Midbrain (tissue), 1 donor: ENCODE results near the gene UTP4.

Experiments used
- DNase-seq: peaks from one replicate; lab custom pipeline; 2025; lab: John Stamatoyannopoulos, UW

UTP4 gene

DNA sequence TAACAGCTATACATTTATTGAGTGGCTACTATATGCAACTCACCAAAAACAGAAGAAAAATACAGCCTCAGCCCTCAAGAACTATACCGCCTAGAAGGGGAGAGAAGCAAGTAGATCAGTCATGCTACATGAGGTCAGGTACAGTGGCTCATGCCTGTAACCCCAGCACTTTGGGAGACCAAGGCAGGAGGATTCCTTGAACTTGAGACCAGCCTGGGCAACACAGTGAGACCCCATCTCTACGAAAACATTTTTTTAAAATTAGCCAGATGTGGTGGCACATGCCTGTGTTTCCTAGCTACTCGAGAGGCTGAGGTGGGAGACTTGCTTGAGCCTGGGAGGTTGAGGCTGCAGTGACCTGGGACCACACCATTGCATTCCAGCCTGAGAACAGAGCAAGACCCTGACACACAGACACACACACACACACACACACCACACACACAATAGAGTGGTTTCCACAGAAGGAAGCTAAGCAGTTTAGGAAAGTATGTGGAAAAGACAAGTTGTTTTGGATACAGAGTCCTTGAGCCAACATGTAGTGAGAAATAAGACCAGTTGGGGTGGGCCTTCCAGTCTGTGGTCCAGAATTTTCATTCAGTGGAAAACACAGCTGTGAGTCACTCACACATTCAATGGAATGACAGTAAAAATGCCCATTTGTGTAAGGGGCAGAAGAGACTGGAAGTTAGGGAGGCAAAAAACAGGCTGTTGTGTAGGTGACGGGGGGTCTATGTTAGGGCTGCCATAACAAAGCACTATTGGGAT lies 43.8 kb downstream of the UTP4 start:
- no peak for DNase-seq

DNA sequence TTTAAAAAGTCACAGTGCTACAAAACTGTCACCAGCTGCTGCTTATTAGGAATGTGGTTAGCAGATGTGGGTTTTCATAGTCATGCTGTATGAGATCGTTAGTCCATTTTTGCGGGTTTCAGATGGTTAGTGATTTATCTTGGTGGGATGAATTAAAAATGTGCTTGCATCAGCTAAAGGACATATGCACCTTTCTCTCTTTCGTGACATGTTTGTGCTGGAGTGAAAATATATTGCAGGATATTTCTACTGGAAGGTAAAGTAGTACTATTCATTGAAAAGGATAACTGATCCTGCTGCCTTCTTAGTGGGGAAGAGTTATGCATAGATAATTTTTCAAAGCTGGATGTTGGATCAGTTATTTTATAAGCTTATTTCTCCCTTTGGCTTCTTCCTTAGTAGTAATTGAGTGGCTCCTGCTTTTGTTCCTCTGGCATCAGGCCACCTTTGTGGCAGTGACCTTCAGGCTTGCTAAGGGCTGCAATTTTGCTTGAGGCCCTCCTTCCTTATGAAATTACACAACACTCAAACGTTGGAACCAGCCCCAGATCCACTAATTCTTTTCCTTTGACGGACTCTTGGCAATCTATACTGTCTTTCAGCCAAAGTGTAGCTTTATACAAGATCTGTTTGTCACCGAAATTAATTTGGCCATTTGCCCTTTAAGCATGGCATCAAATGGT lies 47.0 kb downstream of the UTP4 start:
- DNase-seq, result peak; percentile 14

GRCh38 chr16:69180011-69180338 lies 47.5 kb downstream of the UTP4 start:
- no peak for DNase-seq

GRCh38 chr16:69182730-69183416 lies 50.4 kb downstream of the UTP4 start:
- no peak for DNase-seq

DNA sequence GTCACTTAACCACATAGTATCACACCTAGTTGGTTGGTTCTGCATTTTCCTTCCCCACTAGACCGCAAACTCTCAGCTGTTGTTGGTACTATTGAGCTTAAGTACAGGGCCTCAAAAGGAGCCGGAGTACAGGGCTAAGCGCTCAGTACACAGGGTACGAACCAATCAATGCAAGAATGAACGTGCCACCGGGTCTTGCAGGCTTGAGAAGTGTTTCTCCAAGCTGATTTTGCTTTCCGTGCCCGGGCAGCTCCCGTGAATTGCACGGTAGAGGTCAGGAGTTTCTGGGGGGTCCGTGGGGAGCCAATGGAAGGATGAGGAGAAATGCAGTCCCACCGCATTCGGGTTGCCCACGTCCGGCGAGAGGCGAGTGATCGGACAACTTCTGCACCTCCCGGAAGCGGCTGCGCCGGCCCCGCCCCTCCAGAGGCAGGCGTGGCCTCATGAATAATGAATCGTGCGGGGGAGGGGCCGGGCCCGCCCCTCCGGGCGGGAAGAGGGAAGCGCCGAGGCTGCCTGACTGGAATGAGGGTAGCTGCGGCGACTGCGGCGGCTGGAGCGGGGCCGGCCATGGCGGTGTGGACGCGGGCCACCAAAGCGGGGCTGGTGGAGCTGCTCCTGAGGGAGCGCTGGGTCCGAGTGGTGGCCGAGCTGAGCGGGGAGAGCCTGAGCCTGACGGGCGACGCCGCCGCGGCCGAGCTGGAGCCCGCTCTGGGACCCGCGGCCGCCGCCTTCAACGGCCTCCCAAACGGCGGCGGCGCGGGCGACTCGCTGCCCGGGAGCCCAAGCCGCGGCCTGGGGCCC lies 54.4 kb downstream of the UTP4 start, which contains the start of gene SNTB2:
Gene SNTB2, plus strand, starts transcription at position 523 of the 804 bp plus-strand sequence. Its CDS starts 3 bp downstream, at position 526.
- peak; percentile 94 for DNase-seq

DNA sequence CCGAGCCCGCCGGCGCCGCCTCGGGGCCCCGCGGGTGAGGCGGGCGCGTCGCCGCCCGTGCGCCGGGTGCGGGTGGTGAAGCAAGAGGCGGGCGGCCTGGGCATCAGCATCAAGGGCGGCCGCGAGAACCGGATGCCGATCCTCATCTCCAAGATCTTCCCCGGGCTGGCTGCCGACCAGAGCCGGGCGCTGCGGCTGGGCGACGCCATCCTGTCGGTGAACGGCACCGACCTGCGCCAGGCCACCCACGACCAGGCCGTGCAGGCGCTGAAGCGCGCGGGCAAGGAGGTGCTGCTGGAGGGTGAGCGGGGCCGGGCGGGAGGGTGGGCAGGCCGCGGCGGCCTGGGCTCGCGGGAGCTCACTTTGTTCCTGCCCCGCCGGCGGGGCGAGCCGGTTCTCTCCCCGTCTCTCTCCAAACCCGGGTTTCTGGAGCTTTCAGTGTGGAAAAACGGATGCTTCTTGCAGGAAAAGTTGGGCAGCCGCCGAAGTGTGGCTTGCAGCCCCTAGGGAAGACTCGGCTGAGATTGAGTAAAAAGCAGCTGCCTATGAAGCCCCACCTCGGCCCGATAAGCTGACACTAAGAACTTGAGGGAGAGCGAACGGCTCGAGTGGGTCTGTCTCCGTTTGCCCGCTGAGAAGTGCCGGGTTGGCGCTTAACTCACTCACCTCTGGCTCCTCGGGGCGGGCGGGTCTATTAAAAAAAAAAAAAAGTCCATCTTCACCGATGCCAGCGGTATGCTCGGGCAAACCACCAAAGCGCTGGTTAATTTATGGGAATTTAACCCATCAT lies 55.2 kb downstream of the UTP4 start:
- DNase-seq, result peak; percentile 46

DNA sequence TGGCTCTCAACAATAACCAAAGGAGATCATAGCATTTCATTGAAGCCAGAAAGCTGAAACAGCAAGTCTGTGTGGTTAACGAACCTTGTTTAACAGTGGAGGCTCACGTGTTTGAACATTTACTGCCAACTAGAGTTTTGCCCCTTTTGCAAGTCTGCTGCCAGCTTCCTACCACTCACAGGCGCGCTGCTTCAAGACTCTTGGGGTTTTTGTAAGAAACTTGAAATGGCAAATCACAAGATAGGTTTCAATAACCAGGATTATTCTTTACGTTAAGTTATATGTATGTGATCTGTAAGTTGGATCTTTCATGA lies 55.7 kb downstream of the UTP4 start:
- peak; percentile 46 for DNase-seq

DNA sequence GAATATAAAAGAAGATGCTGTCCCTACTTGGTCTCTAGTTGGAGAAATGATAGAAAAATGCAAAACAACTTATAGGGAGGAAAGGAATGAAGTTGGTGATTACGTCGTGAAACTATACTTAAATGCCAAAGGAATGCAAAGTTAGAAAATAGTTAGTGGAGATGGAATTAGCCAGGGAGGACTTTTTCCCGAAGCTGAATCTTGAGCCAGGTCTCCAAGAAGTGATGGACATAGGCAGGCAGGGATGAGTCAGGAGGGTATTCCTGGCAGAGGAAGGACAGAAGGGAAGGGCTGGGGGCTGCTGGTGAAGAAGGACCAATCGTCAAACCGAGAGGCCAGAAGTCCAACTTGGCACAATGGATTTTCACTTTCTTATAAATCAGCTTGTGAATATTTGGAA lies 56.3 kb downstream of the UTP4 start:
- DNase-seq, result no peak

GRCh38 chr16:69190046-69190588 lies 57.7 kb downstream of the UTP4 start:
- no peak for DNase-seq

DNA sequence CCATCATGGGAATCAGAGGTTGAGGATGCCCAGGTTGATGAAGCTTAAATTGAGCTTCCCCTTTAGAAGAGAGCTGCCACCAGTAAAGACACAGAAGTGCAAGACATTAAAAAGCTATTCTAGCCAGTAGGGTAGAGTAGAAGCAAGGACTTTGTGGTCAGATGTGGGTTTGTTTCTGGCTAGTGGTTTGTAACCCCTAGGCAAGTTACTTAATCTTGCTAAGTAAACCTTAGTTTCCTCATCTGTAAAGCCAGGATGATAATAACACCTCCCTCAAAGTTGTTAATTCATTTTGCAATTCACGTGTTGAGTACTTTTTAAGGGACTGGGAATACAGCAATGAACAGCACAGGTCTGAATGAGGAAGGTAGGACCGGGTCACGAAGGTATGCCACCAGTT lies 58.1 kb downstream of the UTP4 start:
- no peak for DNase-seq

DNA sequence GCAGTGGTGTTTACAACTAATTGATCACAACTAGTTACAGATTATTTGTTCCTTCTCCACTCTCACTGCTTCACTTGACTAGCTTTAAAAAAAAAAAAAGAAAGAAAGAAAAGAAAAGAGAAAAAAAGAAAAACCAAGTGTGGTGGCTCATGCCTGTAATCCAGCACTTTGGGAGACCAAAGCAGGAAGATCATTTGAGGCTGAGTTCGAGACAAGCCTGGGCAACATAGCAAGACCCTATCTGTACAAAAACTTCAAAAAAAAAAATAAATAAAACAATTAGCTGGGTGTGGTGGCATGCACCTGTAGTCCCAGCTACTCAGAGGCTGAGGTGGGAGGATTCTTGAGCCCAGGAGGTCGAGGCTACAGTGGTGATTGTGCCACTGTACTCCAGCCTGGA lies 58.7 kb downstream of the UTP4 start:
- DNase-seq, result no peak

DNA sequence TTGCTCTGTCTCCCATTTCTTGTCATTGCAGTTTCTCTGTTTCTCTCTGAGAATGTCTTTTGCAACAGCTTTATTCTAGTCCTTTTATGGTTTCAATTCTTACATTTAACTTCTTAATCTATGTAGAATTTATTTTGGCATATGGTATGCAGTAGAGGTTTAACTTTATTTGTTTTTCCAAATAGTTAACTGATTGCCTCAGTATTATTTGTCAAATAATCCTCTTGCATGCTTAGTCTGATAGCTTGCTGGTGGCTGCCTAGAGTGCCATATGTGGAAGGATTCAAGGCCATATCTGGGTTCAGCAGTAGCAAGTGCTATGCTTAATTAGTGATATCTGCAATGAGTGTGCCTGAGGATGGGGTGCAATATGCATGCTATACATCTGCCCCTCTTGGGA lies 61.4 kb downstream of the UTP4 start:
- DNase-seq, result no peak

DNA sequence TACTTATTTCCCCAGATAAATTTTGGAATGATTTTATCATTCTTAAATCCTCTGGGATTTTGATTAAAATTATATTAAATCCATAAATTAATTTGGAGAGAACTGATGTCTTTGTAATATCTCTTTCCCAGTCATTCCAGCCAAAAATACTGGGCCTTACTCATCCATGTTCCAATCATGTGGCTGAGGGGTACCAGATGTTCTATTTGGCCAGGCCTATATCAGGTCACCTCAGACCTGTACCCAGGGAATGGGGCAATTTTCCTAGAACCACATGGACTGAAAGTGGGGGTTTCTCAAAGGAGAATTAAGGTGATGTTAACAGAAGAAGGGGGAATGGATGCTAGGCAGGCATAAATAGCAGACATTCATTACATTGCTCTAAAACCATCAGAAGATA lies 62.0 kb downstream of the UTP4 start:
- no peak for DNase-seq

GRCh38 chr16:69195369-69196029 lies 63.0 kb downstream of the UTP4 start:
- no peak for DNase-seq

DNA sequence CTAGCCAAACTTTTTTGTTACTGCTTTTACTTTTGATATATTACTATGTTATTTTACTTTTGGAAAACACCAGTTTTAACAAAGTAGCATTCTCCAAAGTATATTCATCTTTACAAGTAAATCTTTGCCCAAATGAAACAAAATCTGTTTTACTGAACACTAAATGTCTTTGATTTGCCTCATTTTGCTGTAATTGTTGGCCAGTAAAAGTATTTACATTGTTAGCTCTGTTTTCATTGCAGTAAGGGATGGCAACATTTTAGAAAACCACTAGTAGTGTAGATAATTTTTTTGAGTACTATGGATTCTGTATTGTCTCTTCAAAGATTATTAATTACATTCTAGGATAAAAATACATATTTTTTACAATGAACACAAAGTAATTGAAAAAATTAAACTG lies 65.1 kb downstream of the UTP4 start:
- DNase-seq, result no peak

- no peak for DNase-seq
Measured at GRCh38 chr16:69199382-69199781, 66.9 kb downstream of the UTP4 start.

DNA sequence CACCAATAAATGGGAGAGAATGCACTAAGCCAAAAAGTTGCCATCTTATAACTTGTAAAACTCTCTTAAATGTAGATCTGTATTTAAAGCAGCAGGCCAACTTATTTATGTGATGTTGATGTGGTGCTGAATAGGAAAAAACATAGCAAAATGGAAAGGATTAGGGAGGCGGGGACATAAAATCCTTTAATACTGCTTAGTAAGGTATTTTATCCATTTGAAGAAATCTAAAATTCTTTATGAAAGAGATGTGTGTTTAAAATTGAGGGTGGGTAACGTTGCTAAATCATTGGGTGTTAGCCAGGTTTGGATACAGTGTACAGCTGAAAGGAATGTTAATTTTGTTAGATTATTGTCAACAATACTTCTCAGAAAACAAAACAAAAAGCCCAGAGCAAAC lies 68.8 kb downstream of the UTP4 start:
- DNase-seq, result no peak

DNA sequence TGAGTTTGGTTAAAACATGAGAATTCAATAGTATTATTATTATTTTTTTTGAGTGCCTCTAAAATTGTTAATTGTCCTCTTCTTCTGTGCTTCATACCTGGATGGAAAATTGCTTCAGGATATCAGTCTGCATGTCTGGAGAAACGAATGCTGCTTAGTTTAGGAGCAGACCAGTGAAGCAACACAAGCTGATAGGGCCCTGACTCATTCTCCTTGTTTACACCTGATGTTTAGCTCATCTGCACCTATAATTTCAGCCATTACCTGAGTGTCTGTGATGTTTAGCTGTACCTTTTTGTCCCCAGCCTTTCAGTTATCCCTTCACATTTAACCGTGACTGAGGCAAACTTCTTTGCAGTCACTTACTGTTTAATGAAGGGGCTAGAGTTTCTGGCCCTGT lies 69.3 kb downstream of the UTP4 start:
- no peak for DNase-seq

- DNase-seq, result no peak
Measured at GRCh38 chr16:69204172-69204571, 71.7 kb downstream of the UTP4 start.

- no peak for DNase-seq
Measured at GRCh38 chr16:69209735-69210134, 77.3 kb downstream of the UTP4 start.

- DNase-seq, result no peak
Measured at GRCh38 chr16:69217433-69217832, 85.0 kb downstream of the UTP4 start.
